NCI-H69 (cell line): ENCODE results near the gene ANO10.
A peak's percentile ranks its signal among the peaks of the same experiment; 100 is the strongest.

Experiments
- DNase-seq: peaks from one replicate; lab custom pipeline; 2025; lab: John Stamatoyannopoulos, UW

Gene ANO10

GRCh38 chr3:43417133-43417532 is 204.7 kb downstream of the ANO10 start:
- DNase-seq = no peak

- DNase-seq = no peak
Measured at GRCh38 chr3:43415088-43415487, 206.7 kb downstream of the ANO10 start.

- DNase-seq = no peak
Measured at GRCh38 chr3:43413676-43414368, 208.0 kb downstream of the ANO10 start.

GRCh38 chr3:43411429-43411828 is 210.4 kb downstream of the ANO10 start:
- peak; percentile 4 for DNase-seq

GRCh38 chr3:43410592-43410991 is 211.2 kb downstream of the ANO10 start:
- DNase-seq = no peak

GRCh38 chr3:43409506-43409905 is 212.3 kb downstream of the ANO10 start:
- DNase-seq = no peak

- no peak for DNase-seq
Measured at GRCh38 chr3:43406643-43407023, 215.2 kb downstream of the ANO10 start.

- no peak for DNase-seq
Measured at GRCh38 chr3:43405888-43406642, 215.7 kb downstream of the ANO10 start.

- DNase-seq = no peak
Measured at GRCh38 chr3:43400781-43401730, 220.8 kb downstream of the ANO10 start.

- DNase-seq = no peak
Measured at GRCh38 chr3:43400167-43400566, 221.6 kb downstream of the ANO10 start.

- DNase-seq = no peak
Measured at GRCh38 chr3:43399034-43399433, 222.8 kb downstream of the ANO10 start.

- DNase-seq = no peak
Measured at GRCh38 chr3:43394041-43394554, 227.7 kb downstream of the ANO10 start.

GRCh38 chr3:43391621-43392020 is 230.2 kb downstream of the ANO10 start:
- DNase-seq = no peak

GRCh38 chr3:43390255-43390588 is 231.6 kb downstream of the ANO10 start:
- DNase-seq = no peak

- DNase-seq = no peak
Measured at GRCh38 chr3:43389388-43390254, 232.2 kb downstream of the ANO10 start.

GRCh38 chr3:43388915-43389314 is 232.9 kb downstream of the ANO10 start:
- no peak for DNase-seq

- DNase-seq = no peak
Measured at GRCh38 chr3:43388175-43388574, 233.6 kb downstream of the ANO10 start.

- DNase-seq = no peak
Measured at GRCh38 chr3:43379343-43379742, 242.5 kb downstream of the ANO10 start.

- DNase-seq = peak; percentile 42
Measured at GRCh38 chr3:43378066-43378935, 243.5 kb downstream of the ANO10 start.

- no peak for DNase-seq
Measured at GRCh38 chr3:43373560-43373928, 248.3 kb downstream of the ANO10 start.
